GM21717 (cell line): Measurements from ENCODE around the gene NDUFA1.
"Not testable (repeated sequence)": the region's sequence is repeated elsewhere in the genome, so short reads cannot be mapped to it uniquely, and the experiment has no call there.

Experiments used
- ATAC-seq: cut with Tn5 transposase; IDR thresholded peaks from one replicate; pipeline ENCODE4 v1.9.1; 2021; ENCODE audit warnings: mild to moderate bottlenecking, moderate library complexity; ENCODE audit not compliant: unreplicated experiment

Gene NDUFA1

GRCh38 chrX:119871599-119872395 lies at the start of gene NDUFA1, which contains the start of gene RNF113A:
Gene NDUFA1 (plus strand): TSS chrX:119871832. CDS start chrX:119871912, 80 bp downstream.
Gene RNF113A (minus strand): TSS chrX:119871733. CDS start chrX:119871613, 120 bp downstream.
- peak; percentile 85 for ATAC-seq

- not testable (repeated sequence) for ATAC-seq
These were observed 47.4 kb upstream of the NDUFA1 start for GRCh38 chrX:119824221-119824620.

GRCh38 chrX:119826399-119826959 lies 45.2 kb upstream of the NDUFA1 start:
- ATAC-seq = no peak

- ATAC-seq = no peak
These were observed 43.2 kb upstream of the NDUFA1 start for GRCh38 chrX:119828446-119828845.

GRCh38 chrX:119833905-119834304 lies 37.7 kb upstream of the NDUFA1 start:
- no peak for ATAC-seq

- peak; percentile 94 for ATAC-seq
These were observed 19.0 kb upstream of the NDUFA1 start, which contains the start of gene UPF3B for GRCh38 chrX:119852382-119853353. Gene UPF3B (minus strand): TSS chrX:119852963. CDS start chrX:119852928, 35 bp downstream.

GRCh38 chrX:119853444-119853843 lies 18.2 kb upstream of the NDUFA1 start:
- ATAC-seq = no peak

GRCh38 chrX:119870626-119871131 lies 953 bp upstream of the NDUFA1 start:
- ATAC-seq = peak; percentile 23

- peak; percentile 36 for ATAC-seq
These were observed 410 bp upstream of the NDUFA1 start for GRCh38 chrX:119871245-119871598.

GRCh38 chrX:119878740-119879139 lies 7.1 kb downstream of the NDUFA1 start:
- ATAC-seq = no peak

GRCh38 chrX:119880076-119880475 lies 8.4 kb downstream of the NDUFA1 start:
- ATAC-seq = no peak

GRCh38 chrX:119880552-119881437 lies 9.2 kb downstream of the NDUFA1 start:
- ATAC-seq = peak; percentile 79

GRCh38 chrX:119885554-119886428 lies 14.2 kb downstream of the NDUFA1 start:
- ATAC-seq = no peak

- ATAC-seq = no peak
These were observed 16.2 kb downstream of the NDUFA1 start for GRCh38 chrX:119887721-119888425.

GRCh38 chrX:119890626-119891025 lies 19.0 kb downstream of the NDUFA1 start:
- ATAC-seq = not testable (repeated sequence)

GRCh38 chrX:119891961-119892692 lies 20.5 kb downstream of the NDUFA1 start:
- not testable (repeated sequence) for ATAC-seq

- no peak for ATAC-seq
These were observed 24.3 kb downstream of the NDUFA1 start, which contains the start of gene AKAP14 for GRCh38 chrX:119895843-119896326. Gene AKAP14 (plus strand): TSS chrX:119895893. CDS start chrX:119903224, 7,331 bp downstream.
